ENCODE results near the gene DMKN.

Gene DMKN

DNA sequence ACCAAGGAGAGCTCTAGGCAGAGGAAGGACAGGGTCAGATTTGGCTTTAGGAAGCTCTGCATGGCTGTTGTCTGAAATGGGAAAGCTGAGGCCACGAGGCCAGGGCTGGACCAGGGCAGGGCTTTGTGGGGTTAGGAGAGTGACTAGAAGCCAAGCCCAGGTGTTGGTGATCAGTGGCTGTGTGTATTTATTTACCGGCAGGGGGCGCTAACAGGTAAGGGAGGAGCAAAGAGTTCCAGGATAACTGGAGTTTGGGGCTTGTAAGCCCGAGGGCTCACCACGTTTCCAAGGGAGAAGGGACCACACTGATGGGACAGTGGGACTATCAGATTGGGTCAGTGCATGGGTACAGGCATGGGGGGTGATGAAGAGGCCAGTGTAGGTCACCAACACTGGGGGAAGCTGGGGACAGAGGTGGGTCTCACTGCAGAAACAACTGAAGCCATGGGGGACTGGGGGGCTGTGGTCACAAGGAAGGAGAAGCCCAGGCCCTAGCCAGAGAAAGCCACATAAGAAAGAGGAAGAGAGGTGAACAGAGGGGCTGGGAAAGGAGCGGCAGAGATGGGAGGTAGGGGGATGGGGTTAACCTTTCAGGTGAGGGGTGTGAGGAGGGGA lies 35.8 kb upstream of the DMKN start:
- DNase-seq = peak; percentile 68

DNA sequence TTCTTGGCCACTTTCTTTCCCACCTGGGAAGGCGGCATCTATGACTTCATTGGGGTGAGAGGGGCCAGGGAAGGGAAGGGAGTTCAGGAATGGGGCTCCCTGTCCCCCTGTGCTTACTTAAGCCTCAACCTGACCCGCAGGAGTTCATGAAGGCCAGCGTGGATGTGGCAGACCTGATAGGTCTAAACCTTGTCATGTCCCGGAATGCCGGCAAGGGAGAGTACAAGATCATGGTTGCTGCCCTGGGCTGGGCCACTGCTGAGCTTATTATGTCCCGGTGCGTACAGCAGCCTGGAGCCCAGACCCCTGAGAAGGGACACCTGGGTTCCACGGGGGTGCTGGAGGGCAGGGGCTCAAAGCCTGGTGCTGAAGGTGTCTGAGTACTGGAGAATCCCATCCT lies 33.1 kb upstream of the DMKN start:
- DNase-seq = no peak

DNA sequence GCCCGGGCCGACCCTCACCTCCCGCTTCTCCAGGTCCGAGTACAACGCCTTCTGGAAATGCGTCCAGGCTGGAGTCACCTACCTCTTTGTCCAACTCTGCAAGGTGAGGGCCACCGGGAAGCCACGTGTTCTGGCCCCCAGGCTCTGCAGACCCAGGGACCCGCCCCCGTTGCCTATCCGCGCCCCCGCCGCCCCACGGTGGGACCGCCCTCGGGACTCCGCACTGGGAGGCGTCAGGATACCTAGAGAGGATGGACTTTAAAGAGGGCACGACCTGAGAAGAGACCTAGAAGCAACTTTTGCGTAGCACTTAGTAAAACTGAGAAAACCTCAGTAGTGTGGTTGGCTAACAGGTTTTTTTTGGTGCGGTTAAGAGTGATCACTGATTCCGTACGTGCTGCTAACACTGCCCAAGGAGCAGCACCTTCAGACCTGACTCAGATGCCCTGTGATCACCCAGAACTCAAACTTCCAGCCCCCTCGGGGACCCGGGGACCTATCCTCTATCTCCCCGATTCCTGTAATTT lies 32.5 kb upstream of the DMKN start:
- DNase-seq = peak; percentile 82

DNA sequence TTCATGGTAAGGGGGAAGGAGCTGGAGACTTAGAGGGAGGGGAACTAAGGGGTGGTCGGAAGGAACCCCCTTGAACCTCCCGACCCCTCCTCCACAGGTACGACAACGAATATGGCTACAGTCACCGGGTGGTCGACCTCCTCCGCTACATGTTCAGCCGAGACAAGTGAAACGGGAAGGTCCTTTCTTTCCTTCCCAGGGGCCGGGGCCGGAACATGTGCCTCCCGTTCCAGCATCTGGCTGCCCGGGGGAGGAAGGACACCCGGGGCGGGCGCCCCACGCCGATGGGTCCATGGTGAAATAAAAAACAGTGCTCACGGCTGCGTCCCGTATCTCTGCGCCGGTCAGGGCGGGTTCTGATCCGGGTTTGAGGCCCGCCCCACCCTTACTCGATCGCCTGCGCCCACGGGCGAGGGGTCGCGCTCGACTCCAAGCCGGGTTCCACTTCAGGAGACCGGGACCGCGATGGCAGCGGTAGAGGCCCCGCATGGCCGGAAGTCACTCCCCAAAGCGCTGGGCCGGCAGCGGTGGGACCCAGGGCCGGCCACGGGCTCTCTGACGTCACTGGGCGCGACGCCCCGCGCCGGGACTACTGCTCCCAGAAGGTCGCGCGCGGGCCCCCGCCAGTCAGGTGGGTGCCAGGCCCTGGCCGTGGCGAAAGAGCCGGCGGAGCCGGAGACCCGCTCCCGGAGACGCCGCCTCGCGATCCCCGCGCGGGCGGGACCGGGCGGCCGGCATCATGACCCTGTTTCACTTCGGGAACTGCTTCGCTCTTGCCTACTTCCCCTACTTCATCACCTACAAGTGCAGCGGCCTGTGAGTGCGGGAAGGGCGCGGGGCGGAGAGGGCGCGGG lies 31.8 kb upstream of the DMKN start, which contains the start of gene TMEM147:
Gene TMEM147 (plus strand): TSS at position 626 of the 854 bp plus-strand sequence. CDS start 114 bp downstream, at position 740.
- DNase-seq = peak; percentile 93

DNA sequence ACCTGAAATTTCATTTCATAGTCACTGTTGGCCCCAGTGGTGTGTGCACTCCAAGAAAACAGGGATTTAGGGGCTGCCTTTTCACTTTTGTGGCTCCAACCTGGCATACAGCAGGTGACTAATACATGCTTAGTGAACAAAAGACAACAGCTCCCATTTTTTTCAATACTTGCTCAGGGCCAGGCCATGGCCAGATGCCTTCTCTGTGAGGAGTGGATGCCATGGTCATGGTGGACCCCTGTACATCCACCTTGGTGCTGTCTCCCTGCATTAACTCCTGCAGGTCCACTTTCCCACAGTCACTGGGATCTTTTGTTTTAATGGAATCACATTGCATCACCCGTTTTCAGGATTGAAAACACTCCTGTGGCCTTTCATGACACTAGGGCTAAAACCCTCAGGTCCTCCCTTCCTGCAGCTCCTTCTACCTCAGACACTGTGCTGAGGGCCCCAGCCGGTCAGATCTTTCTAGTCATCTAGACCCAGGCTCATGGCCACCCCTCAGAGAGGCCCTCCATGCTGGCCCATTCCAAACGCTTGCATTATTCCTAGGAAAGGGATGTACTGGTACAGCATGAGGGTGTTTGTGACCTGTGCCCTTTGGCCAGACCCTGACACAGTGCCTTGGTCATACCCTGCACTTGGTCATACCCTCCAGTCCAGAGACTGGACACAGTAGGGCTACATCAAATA lies 30.8 kb upstream of the DMKN start:
- DNase-seq = no peak

DNA sequence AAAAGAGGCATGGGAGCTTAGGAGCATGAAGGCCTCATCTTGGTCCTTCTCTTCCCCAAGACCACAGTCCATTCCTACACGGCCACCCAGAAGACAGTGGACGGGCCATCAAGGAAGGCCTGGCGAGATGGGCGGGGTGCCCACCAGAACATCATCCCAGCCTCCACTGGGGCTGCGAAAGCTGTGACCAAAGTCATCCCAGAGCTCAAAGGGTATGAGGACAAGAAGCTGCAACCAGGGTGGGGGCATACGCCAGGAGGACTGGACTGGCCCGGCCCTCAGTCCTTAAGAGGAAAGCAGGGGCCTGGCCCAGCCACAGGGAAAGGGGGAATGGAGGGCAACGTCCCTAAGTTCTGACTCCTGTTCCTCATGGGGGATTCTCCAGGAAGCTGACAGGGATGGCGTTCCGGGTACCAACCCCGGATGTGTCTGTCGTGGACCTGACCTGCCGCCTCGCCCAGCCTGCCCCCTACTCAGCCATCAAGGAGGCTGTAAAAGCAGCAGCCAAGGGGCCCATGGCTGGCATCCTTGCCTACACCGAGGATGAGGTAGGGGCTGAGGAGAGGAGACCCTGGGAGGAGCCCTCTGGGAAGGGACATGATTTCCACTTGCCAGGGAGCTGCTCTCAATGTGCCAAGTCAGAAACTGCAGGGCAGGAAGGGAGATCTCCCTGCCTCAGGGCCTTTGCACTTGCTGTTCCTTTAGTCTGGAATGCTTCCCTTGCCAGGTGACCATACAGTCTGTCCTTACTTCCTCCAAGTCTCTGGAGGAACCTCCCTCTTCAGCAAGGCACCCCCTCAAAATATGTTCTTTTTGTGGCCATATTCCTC lies 30.0 kb upstream of the DMKN start:
- no peak for DNase-seq

DNA sequence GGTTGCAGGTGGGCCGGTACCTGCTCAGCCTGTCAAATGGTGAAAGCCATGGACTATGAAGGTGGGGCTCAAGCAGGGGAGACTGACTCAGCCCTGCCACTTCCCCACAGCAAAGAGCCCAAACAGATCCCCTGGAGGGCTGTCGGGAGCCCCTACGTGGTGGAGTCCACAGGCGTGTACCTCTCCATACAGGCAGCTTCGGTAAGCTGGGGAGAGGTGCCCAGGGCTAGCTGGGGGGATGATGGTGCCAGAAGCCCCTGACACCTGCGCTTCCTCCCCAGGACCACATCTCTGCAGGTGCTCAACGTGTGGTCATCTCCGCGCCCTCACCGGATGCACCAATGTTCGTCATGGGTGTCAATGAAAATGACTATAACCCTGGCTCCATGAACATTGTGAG lies 28.8 kb upstream of the DMKN start:
- no peak for DNase-seq

DNA sequence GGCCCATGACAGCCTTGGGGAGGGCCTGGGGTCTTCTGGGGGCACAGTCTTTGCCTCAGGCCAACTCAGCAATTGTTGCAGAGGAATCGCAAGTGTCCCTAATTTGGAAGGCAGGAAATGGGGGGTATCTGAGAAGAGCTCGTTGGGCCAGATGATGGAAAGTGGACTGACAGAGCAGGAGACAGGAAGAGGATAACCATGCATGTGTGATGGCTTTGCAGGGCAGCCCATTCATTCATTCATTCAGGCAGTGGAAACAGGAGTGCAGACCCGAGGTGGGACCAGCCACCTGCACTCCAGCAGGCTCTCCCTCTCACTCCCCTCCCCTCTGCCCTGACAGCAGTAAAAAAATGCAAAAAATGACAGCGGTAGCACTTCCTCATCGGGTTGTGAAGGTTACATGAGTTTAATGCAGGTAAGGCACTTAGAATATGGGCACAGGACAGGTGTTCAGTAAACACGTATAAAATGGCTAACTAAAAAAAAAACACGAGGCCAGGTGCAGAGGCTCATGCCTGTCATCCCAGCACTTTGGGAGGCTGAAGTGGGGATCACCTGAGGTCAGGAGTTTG lies 27.0 kb upstream of the DMKN start:
- DNase-seq = no peak

DNA sequence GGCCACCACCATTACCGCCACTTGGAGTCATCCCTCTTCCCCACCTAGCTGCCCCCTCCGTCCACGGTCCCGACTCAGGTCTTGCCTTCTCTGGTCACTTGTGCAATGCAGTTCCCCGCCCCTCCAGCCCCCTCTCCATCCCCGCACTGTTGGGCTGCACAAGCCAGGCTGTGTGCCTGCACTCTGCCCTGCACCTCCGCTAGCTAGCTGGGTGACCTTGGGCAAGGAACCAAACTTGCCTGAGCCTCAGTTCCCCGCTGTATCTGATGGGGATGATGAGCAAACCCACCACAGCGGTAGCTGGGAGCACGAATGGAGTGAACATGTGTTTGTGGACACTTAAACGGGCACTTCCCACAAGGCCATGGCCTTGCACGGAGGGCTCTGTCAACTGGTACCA lies 26.4 kb upstream of the DMKN start:
- no peak for DNase-seq

DNA sequence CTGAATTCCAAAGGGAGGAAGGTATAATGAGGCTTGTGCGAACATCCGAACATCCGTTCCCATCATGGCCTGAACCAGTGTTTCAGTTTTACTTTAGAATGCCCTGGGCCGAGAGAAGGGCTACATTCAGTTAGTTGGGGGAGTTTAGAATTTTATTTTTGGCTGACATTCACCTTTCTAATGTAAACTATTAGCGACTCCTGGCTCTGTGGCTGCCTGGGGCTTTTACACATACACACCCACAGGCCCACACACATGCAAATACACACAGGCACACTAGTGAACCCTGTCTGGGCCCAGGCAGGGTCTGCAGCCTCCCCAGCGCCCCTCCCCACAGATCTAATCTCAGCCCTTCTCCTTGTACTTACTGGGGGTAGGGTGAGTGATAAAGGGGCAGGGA lies 25.9 kb upstream of the DMKN start:
- DNase-seq = no peak

DNA sequence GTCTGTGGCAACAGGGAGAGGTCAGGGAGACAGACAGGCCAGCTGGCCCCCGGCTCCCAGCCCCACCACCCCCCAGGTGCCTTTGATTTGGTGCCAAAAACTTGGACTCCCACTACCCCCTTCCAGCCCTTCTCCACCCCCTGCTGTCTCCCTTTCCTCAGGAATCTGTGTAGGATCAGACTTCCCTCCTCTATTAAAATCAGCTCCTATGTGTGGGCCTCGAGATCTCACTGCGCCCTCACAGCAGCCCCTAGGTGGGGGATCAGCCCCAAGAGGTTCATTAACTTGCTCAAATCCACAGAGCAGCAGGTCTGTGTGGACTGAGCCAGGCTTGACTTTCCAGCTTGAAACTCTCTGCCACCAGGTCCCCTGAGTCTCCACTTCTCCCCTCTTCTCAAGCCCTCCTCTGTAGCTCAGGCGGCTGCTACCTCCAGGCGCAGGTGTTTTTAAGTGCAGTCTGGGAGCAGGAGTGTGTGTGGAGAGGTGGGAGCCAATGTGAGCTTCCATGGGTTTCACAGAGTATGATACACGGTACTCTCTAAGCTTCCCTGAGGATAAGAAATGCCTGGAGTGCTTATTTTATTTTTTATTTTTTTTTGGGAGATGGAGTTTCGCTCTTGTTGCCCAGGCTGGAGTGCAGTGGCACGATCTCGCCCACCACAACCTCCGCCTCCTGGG lies 21.5 kb upstream of the DMKN start:
- DNase-seq = no peak

DNA sequence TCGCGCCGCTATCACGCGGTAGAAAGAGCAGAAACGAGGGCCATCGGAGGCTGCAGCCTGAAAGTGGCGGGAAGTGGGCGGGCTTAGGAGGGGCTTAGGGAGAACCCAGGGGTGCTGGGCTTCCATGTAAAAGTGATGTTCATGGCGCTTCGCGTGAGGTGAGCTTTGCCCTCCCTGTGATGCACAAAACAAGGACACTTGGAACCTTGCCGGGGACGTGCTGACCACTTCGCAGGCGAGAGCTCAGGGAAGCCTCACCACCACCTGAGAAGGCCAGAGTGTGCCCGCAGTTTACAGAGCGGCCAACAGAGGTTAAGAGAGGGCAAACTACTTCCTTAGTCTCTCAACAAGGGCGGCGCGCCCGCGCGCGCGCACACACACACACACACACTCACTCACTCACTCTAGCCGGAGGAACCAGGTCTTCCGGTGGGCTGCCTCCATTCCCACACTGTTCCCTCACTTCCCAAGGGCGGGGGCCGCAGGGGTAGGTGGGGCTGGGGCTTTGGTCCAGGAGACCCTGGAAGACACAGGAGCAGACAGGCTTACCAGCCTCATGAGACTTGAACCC lies 20.5 kb upstream of the DMKN start:
- peak; percentile 59 for DNase-seq

DNA sequence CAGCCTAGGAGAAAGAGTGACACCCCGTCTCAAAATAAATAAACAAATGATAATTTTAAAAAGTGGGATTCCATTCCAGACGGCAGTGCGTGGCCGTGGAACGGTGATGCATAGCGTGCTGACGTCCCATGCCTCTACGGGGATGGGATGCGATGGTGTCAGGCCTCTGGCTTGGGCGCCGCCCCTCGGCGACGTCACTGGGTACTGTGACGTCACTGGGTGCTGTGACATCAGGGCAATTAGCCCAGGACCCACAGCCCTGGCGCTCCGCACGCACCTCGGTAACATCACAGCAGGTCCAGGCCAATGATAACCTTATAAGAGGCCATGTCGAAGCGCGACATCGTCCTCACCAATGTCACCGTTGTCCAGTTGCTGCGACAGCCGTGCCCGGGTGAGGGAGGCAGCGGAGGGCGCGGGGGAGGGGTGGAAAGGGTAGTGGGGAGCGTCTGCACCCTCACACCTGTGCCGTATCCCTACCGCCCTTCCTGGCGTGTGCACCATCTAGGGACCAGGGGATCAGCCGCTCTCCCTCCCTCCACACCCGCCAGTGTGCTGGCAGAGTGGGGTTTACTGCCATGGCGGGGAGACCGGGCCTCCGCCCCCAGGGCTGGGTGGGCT lies 19.9 kb upstream of the DMKN start, which contains the start of gene GAPDHS:
Gene GAPDHS (plus strand): TSS at position 256 of the 621 bp plus-strand sequence. CDS start 72 bp downstream, at position 328.
- no peak for DNase-seq

DNA sequence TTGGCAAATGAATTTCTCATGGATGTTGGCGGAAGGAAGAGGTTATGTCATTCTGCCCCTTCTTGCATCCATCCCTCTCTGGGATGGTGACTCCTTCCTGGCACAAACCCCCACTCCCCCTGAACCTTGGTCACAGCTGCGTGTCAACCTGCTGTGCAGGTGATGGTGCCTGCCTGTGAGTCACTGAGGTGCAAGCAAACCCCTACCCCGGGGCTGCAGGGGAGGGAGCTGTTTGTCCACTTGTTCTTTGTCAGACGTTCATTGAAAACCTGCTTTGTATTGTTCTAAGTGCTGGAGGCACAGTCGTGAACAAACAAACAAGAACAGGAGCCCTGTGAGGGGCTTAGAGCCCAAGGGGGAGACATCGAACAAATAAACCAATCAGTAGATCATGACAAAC lies 17.8 kb upstream of the DMKN start:
- no peak for DNase-seq

DNA sequence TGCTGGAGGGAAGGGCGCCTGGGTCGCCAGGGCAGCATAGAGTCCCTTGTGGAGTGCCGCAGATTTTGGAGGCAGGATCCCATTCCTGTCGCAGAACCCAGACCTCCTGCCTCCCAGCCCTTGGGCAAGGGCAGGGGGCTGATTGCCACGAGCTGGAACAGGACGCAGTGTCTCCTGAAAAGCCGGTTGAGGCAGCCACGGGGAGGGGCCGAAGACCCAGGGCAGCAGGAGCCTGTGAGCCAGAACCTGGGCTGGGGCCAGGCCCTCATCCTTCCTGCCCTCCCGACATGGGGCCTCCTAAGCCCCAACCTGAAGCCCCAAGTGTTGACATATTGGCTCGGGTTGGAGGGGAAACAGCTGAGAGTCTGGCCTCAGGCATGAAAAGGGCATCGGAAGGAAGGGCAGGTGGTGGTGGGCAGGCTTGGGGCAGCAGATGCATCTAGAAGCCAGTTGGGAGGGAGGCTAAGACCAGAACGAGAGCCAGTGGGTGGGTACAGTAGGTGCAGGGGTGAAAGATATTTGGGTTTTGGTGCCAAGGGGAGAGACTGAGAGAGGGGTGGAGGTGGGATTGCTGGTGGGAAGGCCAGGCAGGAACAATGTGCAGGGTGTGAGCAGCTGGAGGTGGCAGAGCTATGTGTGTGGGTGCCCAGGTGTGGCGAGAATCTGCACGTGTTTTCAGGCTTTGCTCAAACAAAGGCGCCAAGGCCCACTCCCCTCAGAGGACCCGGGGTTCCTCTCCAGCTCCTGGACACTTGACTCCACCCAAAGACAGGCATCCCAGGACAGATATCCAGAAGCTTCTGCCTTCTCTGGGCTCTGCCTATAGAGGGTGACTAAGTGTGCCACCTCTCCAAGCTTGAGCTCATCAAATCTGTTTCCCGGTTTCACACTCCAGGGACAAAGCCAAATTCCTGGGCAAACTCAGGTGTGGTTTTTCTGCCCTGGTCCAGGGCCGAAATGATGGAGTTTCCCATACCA lies 16.1 kb upstream of the DMKN start:
- no peak for DNase-seq

DNA sequence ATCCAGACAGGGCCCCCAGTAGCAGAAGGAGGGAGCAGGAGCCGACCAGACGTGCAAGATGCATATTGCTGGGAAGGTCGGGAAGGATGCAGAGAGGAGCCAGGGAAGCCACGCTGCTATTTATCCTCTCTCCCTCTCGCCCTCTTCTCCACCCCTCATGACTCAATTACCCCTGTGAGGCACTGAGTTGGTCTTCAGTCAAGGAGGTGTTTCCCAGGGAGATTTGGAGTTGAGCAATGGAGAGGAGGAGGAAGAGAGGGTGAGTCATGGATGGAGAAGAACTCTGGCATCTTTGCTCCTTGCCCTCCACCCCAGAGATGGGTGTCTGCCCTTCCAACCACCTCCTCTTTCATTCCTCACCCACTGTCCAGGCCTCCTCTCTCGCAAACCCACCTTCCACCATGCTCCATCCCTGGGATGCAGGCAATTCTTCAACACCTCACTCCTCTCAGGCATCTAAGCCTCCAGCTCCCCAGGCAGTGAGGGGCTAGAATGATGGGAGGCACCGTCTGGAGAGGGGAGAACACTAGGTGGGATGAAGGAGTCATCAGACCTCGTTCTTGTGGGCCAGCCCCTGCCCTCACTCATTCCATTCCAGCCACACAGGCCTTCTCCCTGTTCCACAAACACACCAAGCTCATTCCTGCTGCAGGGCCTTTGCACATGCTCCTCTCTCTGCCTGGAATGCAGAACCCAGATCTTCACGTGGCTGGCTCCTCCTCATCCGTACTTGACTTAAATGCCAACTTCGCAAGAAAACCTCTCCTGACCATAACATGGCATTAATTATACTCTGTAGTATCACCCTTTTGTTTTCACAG lies 15.0 kb upstream of the DMKN start, which contains the start of gene SBSN:
Gene SBSN (minus strand): TSS at position 94 of the 821 bp plus-strand sequence. CDS start 30 bp downstream, at position 64.
- no peak for DNase-seq

DNA sequence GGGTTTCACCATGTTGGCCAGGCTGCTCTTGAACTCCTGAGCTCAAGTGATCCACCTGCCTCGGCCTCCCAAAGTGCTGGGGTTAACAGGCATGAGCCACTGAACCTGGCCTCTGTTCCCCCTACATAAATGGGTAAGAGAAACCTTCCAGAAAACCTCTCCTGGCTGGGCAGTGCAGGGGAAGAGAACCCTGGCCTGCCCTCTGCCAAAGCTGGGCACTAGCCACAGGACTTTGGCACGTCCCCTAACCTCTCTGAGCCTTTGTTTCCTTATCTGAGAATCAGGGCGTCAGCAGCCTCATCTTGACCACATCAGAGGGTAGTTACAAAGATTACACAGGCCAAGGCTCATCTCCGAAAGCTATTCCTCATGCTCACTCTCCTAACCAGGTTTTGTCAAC lies 12.4 kb upstream of the DMKN start:
- no peak for DNase-seq

DNA sequence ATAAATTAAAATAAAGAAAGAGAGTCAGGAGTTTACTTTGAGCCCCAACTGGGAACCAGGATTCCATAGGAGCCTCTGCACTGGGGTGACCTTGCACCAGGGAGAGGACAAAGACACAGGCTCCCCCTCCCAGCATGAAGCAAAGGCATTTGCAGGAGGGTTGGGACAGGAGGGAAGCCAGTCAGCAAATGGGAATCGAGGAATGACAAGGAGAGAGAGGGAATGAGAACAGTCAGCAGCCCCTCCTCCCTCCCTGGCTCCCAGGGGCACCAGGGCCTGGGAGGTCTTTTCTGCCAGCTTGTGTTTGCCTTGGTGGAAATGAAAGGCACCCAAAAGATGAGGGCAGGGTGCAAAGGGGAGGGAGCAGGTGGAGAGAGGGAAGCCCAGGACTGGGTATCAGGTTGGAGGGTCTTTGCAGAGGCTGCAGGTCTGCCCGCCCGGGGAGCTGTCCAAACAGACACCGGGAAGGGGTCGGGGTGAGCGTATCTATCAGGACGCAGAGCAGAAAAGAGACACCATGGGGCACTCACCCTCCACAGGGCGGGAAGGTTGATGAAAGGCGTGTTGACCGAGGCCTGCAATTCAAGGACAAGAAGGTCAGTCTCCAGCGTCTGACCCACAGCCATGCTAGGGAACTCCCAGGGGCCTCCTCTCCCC lies 10.9 kb upstream of the DMKN start:
- DNase-seq = no peak

All from stimulated activated CD8-positive, alpha-beta memory T cell treated with anti-CD3 and anti-CD28 coated beads, Interleukin-4, amount 100 ng/mL, for 48 hours (primary cell).